Body of pancreas (tissue), 4 donors: Measurements from ENCODE around the gene ZNF423.

Experiments
- CTCF ChIP-seq, 7 experiments: fragments of 450-650 bp in 4 of 7; fragments of 200-600 bp in 3 of 7; sonication (generic) in 3 of 7; IDR thresholded peaks; one replicate each; pipeline ENCODE4 v1.5.1; 2016 to 2019; ENCODE audit warnings: antibody characterized with exemption in 7 of 7
- POLR2A ChIP-seq, 3 donors: fragments of 450-650 bp; IDR thresholded peaks; one replicate each; pipeline ENCODE4 v1.6.1; 2016; ENCODE audit warnings: antibody characterized with exemption in 3 of 3, mild to moderate bottlenecking in 2 of 3

GRCh38 chr16:49795513-49795912, 60.4 kb downstream of the ZNF423 start:
- TF ChIP-seq CTCF (IDR thresholded peaks at IDR 0.05) = no peak
- TF ChIP-seq POLR2A (IDR thresholded peaks at IDR 0.05) = no peak
